ENCODE data around the gene LGALS3BP. TPM values are rescaled to one million over a fixed set of nuclear protein-coding genes. Genes with fewer than 3 reads are reported as not detected.

LGALS3BP gene
- total RNA-seq, 2 donors from 2014 or later: 23.3 to 71.4 TPM

- H3K9ac ChIP-seq (ENCODE audit: extremely low read depth, low read length, poor library complexity, severe bottlenecking): no peak overlapping the region
- WGBS, 2 experiments (ENCODE audit: insufficient coverage in 1 of 2, insufficient read length in 1 of 2): 90 to 92% methylated on average over 2 to 9 of the region's 9 CpGs
Measured at GRCh38 chr17:78969865-78970264, 9.9 kb downstream of the LGALS3BP start.

DNA sequence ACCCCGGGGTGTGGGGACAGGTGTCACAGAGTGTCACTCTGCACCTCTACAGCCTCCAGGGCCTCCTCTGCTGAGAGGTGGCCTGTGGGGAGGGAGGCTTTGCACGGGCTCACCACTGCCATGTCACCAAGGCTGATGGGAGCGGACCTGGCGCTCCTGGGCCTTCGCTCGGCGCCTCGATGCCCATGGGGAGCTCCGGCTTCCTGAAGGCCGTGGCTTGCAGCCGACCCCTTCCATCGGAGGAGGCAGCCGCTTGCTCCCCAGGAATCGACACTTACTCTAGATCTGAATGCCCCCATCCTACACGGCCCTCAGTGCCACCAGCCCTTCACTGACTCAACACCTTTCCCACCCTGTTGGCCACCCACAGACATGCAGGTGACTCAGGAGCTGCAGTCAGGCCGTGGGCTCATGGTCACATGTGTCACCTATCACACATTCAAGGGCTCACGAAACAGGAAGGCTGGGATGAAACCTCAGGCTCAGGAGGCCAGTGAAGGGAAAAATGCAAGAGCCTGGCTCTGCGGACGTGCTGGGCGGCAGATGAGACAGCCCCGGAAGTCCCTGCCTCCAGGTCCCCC is 11.9 kb downstream of the LGALS3BP start:
- H3K4me1 ChIP-seq (ENCODE audit: control insufficient read depth, insufficient read depth, low read length): peaks cover 5% of the 10 kb centered on the region
- no peaks in the 10 kb centered on the region for H3K27me3 ChIP-seq (ENCODE audit: control insufficient read depth, insufficient read depth, low read length, poor library complexity, severe bottlenecking)
- no peaks in the 10 kb centered on the region for H3K36me3 ChIP-seq (ENCODE audit: control insufficient read depth, insufficient read depth, low read length)
- no peak overlapping the region for H3K4me3 ChIP-seq (ENCODE audit: low read length)
- Mint-ChIP-seq H3K27ac (no peak overlapping the region), H3K9me3 (no peaks in the 10 kb centered on the region), H3K27me3 (ENCODE audit: insufficient read depth) (no peaks in the 10 kb centered on the region), H3K4me3 (no peak overlapping the region), H3K4me1 (peaks cover 17% of the 10 kb centered on the region), H3K36me3 (ENCODE audit: low read depth) (no peaks in the 10 kb centered on the region)
- no peak overlapping the region for H3K9ac ChIP-seq (ENCODE audit: extremely low read depth, low read length, poor library complexity, severe bottlenecking)
- H3K27ac ChIP-seq (ENCODE audit: low read depth, low read length): no peak overlapping the region
- no peak for DNase-seq
- WGBS, 2 experiments (ENCODE audit: insufficient coverage in 1 of 2, insufficient read length in 1 of 2): 92 to 99% methylated on average over 18 to 21 of the region's 21 CpGs
- no peaks in the 10 kb centered on the region for H3K9me3 ChIP-seq (ENCODE audit: control insufficient read depth, low read length)
- TF ChIP-seq, protein P1, sequence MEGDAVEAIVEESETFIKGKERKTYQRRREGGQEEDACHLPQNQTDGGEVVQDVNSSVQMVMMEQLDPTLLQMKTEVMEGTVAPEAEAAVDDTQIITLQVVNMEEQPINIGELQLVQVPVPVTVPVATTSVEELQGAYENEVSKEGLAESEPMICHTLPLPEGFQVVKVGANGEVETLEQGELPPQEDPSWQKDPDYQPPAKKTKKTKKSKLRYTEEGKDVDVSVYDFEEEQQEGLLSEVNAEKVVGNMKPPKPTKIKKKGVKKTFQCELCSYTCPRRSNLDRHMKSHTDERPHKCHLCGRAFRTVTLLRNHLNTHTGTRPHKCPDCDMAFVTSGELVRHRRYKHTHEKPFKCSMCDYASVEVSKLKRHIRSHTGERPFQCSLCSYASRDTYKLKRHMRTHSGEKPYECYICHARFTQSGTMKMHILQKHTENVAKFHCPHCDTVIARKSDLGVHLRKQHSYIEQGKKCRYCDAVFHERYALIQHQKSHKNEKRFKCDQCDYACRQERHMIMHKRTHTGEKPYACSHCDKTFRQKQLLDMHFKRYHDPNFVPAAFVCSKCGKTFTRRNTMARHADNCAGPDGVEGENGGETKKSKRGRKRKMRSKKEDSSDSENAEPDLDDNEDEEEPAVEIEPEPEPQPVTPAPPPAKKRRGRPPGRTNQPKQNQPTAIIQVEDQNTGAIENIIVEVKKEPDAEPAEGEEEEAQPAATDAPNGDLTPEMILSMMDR (conservative IDR thresholded peaks at IDR 0.05): no peak

More at GRCh38 chr17:78969865-78970264, 9.9 kb downstream of the LGALS3BP start:
- no peaks in the 10 kb centered on the region for H3K36me3 Mint-ChIP-seq (ENCODE audit: low read depth)
- DNase-seq: no peak
- no peak overlapping the region for H3K27ac ChIP-seq (ENCODE audit: low read depth, low read length)
- H3K4me3 Mint-ChIP-seq: no peak overlapping the region
- no peaks in the 10 kb centered on the region for H3K27me3 ChIP-seq (ENCODE audit: control insufficient read depth, insufficient read depth, low read length, poor library complexity, severe bottlenecking)
- H3K27ac Mint-ChIP-seq: no peak overlapping the region
- no peak overlapping the region for H3K4me3 ChIP-seq (ENCODE audit: low read length)
- H3K27me3 Mint-ChIP-seq (ENCODE audit: insufficient read depth): no peaks in the 10 kb centered on the region
- H3K4me1 Mint-ChIP-seq: peaks cover 17% of the 10 kb centered on the region
- peaks cover 10% of the 10 kb centered on the region for H3K4me1 ChIP-seq (ENCODE audit: control insufficient read depth, insufficient read depth, low read length)
- no peaks in the 10 kb centered on the region for H3K9me3 Mint-ChIP-seq
- no peaks in the 10 kb centered on the region for H3K9me3 ChIP-seq (ENCODE audit: control insufficient read depth, low read length)
- TF ChIP-seq, protein P1 (conservative IDR thresholded peaks at IDR 0.05): no peak
- no peaks in the 10 kb centered on the region for H3K36me3 ChIP-seq (ENCODE audit: control insufficient read depth, insufficient read depth, low read length)

GRCh38 chr17:78966910-78967600 is 12.7 kb downstream of the LGALS3BP start:
- Histone ChIP-seq H3K4me1 (ENCODE audit: control insufficient read depth, insufficient read depth, low read length) (peaks cover 5% of the 10 kb centered on the region), H3K27ac (ENCODE audit: low read depth, low read length) (no peak overlapping the region), H3K4me3 (ENCODE audit: low read length) (no peak overlapping the region), H3K27me3 (ENCODE audit: control insufficient read depth, insufficient read depth, low read length, poor library complexity, severe bottlenecking) (no peaks in the 10 kb centered on the region), H3K9me3 (ENCODE audit: control insufficient read depth, low read length) (no peaks in the 10 kb centered on the region), H3K9ac (ENCODE audit: extremely low read depth, low read length, poor library complexity, severe bottlenecking) (no peak overlapping the region), H3K36me3 (ENCODE audit: control insufficient read depth, insufficient read depth, low read length) (no peaks in the 10 kb centered on the region)
- H3K4me1 Mint-ChIP-seq: peaks cover 11% of the 10 kb centered on the region
- H3K27me3 Mint-ChIP-seq (ENCODE audit: insufficient read depth): no peaks in the 10 kb centered on the region
- H3K9me3 Mint-ChIP-seq: no peaks in the 10 kb centered on the region
- no peak overlapping the region for H3K27ac Mint-ChIP-seq
- no peak overlapping the region for H3K4me3 Mint-ChIP-seq
- no peak for DNase-seq
- H3K36me3 Mint-ChIP-seq (ENCODE audit: low read depth): no peaks in the 10 kb centered on the region
- 92 to 93% methylated on average over 17 to 23 of the region's 23 CpGs for WGBS, 2 experiments (ENCODE audit: insufficient coverage in 1 of 2, insufficient read length in 1 of 2)
- TF ChIP-seq, protein P1 (conservative IDR thresholded peaks at IDR 0.05): no peak
